SH-SY5Y (cell line): ENCODE results near the gene PDE9A.

Experiments used
- GATA2 ChIP-seq: IDR thresholded peaks from 2 replicates; pipeline ENCODE4 v1.6.1; 2011; ENCODE audit warnings: mild to moderate bottlenecking, low read depth, low read length
- GATA3 ChIP-seq: IDR thresholded peaks from 2 replicates; pipeline ENCODE4 v1.6.1; 2011; ENCODE audit warnings: low read depth, mild to moderate bottlenecking, low read length, moderate library complexity

- TF ChIP-seq GATA2 (no peak), GATA3 (no peak)
Observed at GRCh38 chr21:42735061-42735460, 81.6 kb downstream of the PDE9A start.
